ENCODE measurements around the gene MAP7. TPM values are rescaled to one million over a fixed set of nuclear protein-coding genes. Genes with fewer than 3 reads are reported as not detected.
A peak's percentile ranks its signal among the peaks of the same experiment; 100 is the strongest.
"Not testable (repeated sequence)": the region's sequence is repeated elsewhere in the genome, so short reads cannot be mapped to it uniquely, and the experiment has no call there.

The MAP7 gene
- polyA plus RNA-seq, 10 donors = 0.30 to 2.7 (median 0.43) TPM

DNA sequence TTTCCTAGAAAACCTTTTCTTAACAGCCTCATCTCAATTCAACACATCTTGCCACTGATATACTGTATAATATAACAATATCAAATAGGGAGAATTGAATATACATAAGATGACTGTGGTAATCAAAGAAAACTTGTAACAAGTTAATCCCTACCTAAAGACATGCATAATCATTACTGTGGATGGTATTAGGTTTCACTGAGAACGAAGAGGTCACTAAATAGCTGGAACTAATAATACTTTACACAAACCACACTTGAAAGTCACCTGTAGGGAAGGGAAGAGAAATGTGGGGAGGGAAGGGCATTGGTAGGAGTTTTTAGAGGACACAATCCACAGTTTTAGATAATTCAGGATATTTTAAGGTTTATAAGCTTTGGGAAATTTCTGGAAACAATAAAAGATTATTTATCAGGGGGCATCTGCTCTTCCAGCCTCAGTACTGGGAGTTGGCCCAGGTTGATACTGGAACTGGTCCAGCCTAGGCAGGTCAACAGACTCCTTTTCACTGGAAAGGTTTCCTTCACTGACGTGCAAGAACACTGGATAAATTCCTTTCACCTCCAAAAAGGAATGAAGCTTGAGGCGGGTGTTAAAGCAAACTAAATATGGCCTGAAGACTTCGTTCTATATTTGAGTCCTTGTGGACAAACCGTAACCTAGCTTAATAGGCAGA, 44.0 kb downstream of the MAP7 start:
- no peak for DNase-seq

DNA sequence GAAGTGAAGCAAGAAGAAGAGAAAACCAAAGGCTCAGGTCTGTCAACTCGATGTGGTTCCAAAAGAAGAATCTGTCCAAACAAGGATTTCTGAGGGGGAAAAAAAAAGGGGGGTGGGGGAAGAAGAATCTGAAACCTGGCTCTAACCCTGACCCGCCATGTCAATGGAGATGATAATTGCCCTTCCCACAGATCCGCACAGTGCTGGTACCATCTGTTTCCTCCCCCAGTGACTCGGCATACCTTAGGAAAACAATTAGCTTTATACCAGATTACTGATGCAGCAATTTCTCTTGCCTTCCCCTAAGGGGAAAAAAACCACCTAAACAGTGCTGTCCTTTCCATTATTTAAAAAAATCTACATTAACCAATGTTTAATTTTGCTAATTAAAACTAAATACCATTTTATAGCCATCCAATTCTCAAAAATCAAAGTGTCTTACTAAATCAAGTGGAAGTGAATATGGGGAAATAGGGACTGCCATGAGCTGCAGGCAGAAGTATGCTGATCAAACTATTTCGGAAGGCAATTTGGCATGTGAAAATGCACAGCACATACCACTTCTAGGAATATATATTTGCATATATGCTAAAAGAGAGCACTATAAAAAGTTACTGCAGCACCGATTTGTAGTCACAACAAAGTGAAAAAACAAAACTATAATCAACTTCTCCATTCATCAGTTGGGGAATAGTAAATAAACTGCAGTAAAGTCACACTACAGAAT, 46.8 kb downstream of the MAP7 start:
- no peak for DNase-seq

DNA sequence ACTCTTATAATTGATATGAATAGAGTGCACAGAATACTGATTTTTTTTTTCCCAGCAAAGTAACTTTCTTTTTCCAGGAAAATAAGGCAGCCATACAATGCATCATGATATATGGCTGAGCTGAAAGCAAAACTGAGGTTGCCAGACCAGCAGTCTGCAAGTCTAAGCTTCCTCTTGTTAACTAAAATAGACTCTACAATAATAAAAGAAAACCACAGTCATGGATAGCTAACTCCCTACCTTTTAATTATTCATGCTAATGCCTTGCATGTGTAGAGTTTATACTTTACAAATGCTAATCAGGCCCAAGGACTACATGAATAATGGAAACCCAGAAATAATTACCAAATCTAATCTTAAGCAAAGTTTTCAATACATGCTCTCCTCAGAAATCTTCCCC, 47.4 kb downstream of the MAP7 start:
- DNase-seq = no peak

DNA sequence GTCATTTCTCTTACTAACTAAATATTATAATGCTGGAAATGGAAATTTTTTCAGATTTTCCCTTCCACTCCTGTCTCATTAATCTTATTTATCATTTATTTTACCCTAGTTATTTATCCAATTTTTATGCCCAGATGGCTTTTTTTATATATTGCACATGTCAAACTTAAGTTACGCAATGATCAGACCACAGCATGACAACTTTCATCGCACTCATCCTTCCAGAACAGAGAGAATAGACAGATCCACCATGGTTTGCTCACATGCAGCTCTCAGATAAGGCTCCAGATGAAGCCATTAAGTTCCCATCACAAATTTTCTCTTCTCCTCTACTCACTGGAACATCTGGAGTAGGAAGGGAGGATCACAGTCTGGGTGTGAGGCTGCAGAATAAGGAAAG, 48.7 kb downstream of the MAP7 start:
- no peak for DNase-seq

DNA sequence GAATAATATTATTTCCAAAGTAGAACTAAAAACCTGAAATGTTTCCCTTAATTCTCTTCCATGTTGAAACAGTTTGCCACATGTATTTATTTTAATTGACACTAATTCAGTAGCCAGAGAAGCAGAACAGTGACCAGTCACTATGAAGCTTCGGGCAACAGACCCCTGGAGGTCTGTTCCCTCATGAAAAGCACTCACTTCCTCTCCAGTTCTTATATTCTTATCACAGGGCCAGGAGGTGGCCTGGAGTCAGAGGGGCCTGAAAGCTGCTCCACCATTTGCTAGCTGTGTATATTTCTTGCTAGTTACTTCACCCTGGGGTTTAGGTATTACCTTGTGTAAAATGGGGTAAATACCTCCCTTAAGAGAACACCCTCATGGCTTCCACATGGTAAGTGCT, 49.1 kb downstream of the MAP7 start:
- no peak for DNase-seq

DNA sequence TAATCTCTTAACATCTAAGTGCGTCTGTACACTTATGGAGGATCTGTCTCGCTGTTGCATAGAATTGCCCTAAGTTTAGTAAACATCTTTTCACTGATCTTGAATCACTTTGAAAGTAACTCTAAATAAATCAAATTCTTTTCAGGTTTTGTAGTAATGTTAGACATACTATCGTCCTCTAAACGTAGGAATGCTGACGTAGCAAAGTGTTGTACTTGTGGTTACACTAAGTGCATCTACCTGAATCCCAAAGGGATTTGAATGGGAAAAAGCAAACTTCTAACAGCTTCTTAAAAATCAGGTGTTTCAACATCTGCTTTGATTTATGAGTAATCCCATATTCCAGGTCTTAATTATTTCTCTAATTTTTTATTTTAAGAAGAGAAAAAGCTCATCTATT, 49.8 kb downstream of the MAP7 start:
- DNase-seq = no peak

DNA sequence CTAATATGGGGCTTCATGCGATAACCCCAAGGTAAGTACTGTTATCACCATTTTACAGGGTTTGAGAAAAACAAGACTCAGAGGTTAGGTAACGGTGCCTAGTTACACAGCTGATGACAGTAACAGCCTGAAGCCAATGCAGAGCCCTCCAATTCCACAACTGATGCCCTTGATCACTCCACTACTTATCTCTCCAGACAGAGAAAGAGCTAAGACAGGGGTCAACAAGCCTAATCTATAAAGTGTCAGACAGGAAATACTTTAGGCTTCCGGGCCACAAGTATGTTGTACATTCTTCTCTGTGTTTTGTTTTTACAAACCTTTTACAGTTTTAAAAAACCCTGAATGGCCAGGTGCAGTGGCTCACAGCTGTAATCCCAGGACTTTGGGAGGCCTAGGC, 50.9 kb downstream of the MAP7 start:
- DNase-seq = no peak

DNA sequence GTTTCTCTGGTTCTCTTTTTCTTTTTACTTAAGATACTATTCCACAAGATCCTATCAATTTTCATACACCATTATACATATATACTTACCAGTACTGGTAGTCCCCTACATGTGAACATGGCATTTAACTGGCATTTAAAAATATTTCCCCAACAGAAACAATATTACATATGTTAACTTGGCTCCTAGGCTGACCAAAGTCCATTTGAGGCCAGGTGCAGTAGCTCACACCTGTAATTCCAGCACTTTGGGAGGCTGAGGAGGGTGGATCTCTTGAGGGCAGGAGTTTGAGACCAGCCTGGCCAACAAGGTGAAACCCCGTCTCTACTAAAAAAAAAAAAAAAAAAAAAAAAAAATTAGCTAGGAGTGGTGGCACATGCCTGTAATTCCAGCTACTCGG, 53.8 kb downstream of the MAP7 start:
- DNase-seq = not testable (repeated sequence)

DNA sequence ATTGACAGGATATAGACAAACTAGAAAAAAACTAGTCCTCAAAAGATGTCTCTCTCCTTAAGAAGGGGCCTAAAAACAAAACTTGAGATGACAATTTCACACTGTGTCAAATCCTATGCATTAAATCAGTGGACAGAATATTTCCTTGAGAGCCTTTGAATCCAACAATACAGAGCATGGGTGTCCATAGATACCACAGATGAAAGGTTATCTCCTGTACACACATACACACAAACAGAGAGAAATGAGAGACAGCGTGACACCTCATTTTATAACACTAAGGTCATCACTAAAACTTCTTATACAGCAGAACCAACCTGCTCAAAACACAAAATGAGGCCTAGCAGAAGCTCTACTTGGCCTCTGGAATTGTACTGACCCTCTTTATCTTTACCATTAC, 55.5 kb downstream of the MAP7 start:
- no peak for DNase-seq

DNA sequence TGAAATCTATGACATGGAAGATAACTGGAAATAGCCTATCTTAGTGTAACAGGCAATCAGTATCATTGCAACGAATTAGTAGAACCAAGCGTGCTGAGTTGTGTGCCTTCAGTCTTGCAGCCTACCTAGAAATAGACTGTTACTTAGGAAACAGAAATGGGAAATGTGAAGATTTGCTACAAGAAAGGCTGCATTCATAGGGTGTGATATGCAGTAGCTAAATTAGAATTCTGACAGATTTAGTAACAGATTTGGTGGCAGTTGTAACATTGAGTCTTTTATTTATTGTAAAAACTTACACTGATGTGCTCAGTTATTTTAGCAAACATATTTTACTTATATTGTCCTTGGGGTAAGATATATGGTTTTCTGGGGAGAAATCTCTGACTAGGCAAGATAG, 56.2 kb downstream of the MAP7 start:
- DNase-seq = no peak

DNA sequence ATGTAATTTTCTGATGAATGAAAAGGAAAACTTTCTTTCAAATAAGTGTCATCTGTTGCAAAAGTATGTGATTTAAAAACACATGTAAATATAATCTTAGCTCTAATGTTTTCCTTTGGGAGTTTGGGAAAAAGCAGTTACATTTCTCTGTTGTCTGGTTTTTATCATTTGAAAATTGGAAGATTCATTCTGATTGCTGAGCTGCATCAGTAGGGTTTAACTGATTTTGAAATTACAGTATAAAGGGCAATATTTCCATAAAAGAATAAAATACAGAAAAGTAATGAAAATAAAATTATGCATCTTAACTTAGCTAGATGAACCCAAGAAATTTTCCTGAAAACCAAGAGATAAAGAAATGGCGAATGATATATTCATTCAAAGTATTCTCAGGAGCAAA, 57.8 kb downstream of the MAP7 start:
- no peak for DNase-seq

DNA sequence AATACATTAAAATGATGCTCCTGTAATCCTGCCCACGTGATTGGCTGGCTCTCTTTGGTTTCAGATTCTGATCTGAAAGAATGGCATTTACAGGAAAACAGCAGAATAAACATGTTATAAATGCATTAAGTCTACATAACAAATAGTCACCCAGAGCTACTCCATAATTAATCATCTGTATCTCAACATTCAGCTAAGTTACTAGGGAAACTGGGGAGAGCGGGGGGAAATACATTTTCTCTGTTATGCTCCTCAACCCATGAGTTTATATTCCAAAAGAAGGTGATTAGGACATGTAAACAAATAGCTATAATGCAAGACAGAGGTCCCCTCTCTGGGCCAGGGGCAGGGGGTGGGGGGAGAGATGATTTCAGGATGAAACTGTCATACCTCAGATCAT, 58.5 kb downstream of the MAP7 start:
- DNase-seq = no peak

DNA sequence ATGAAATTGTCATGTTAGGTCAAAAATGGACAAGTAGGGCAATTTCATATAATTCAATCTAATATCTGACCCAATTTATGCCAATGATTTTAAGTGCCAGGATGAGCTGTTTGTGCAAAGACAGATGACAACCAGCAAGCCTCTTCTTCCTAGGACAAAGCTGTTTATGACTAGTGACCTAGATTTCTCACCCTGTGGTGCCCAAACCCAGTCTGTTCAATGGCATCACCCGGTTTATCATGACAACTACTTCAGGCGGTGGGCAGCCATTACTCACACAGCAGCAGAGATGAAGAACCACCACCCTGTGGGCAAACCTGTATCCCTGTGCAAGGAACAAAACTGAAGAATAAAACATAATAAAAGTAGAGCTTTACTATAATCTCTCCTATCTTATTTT, 59.0 kb downstream of the MAP7 start:
- no peak for DNase-seq

DNA sequence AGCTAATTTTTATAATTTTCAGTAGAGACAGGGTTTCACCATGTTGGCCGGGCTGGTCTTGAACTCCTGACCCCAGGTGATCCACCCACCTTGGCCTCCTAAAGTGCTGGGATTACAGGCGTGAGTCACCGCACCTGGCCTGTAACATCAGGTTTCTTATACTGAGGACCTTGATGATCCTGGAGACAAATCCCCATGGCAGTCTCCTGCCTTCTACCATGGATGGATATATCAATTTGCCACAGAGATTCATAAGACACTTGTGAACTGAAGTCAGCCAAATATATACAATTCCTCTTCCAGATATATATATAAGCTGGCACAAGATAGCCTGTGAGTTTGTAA, 60.6 kb downstream of the MAP7 start:
- DNase-seq = not testable (repeated sequence)

DNA sequence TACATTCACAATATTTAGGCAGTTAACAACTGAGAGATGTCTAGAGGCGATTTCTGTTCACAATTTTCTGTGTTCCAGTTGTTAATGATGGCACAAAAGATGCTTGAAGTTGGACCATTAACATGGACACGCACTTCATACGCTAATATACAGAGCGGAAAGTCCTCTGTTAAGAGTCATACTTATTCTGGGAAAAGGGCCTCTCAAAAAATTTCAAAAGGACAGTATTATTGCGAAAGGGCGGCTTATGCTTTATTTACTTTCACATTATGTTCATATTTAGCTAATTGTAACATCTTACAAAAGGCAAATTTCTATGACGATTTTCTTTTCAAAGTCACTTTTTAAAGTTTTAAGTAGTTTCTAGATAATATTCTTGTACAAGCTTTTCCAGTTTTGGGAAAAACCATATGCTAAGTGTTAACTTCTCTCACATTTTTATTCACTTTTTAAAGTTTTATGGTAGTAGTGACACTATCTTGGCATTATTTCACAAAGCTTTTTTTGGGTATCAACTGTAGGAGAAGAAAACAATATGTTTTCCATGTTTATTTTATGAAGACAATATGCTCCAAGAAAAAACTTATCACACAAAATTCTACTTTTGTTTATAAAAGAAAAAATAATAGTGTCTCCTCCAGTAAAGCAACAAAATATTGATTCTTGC, 62.3 kb downstream of the MAP7 start:
- no peak for DNase-seq

DNA sequence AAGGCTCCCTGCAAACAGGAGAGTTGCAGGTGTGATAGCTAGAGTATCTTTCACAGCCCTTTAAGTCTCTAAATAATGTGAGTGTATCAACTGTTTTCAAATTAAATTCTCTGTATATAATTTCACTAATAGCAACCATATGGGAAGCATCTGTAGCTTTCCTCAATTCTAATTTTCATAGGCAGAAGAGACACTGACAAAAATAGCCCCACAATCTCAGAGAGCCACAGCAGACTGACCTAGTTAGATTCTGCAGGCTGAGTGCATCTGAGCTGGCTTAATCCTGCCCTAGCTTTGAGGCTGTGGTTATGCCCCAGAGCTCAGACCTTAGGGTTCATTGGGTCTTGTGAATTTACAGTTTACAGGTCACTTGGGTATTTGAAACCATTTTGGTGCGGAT, 63.9 kb downstream of the MAP7 start:
- peak in 1 of 3 donors; percentile 5 for DNase-seq

DNA sequence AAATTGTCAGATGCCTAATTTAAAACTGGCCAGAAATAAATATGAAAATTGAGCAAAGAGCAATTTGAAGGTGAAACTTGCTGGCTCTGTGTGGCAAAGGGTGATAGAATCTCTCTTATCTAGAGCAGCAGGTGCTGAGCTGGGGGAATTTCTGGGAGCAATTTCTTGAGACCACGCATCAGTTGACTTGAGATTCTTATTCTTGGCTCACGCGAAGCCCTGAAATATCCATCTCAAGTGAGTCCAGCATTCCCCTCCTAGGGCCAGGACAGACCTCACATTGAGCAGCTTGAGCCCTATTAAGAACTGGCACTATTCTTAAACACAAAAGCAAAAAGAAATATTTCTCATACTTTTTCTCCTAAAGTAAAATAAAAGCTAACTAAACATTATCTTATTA, 66.3 kb downstream of the MAP7 start:
- DNase-seq = no peak

DNA sequence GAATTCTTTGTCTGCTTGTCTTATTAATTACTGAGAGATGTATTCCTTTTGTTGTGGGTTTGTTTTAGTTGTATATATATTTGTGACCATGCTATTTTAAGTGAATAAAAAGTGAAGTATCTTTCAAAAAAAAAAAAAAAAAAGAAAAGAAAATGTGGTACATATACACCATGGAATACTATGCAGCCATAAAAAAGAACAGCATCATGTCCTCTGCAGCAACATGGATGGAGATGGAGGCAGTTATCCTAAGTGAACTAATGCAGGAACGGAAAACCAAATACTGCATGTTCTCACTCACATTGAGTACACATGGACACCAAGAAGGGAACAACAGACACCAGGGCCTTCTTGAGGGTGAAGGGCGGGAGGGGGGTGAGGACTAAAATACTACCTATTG, 67.2 kb downstream of the MAP7 start:
- DNase-seq = not testable (repeated sequence)

DNA sequence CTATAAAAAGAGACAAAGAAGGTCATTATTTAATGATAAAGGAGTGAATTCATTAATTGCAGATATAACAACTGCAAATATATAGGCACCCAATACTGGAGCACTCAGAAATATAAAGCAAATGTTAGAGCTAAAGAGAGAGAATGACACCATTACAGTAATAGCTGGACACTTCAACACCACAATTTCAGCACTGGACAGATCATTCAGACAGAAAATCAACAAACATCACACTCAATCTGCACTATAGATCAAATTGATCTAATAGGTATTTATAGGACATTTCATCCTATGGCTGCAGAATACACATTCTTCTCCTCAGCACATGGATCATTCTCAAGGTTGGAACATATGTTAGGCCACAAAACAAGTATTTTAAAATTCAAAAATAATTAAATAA, 72.7 kb downstream of the MAP7 start:
- no peak for DNase-seq

DNA sequence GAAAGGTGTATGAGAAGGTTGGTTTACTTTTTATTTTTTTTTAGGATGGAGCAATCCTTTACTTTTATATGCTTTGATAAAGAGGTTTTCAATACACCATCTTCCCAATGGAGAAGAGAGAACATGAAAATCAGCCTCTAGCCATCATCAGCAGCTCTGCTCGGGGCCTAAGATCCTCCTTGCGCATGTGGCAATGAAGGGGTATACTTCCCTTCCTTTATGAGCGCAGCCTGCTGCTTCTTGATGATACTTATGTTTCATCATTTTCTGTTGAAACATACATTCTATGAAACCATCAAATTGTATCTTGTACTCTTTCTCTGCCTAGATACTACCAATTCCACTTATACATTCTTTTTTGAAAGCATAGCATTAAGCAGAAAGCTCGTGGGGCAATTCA, 74.5 kb downstream of the MAP7 start:
- DNase-seq = no peak

DNA sequence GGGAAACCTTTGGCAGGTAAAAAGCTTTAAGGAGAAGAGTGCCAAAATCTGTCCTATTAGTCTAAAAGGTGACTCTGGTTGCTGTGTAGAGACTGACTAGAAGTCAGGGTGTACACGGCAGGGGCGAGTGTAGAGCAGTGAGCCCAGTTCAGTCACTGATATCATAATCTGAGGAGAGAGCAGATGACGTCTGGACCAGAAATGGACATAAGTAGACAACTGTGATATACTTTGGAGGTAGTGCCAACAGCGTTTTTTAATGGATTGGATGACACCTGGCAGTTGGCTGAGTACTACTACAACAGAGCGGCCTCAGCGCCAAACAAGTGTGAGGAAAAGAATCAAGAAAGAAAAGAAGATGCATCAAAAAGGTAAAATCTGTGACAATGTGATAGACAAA, 76.0 kb downstream of the MAP7 start:
- DNase-seq = no peak

DNA sequence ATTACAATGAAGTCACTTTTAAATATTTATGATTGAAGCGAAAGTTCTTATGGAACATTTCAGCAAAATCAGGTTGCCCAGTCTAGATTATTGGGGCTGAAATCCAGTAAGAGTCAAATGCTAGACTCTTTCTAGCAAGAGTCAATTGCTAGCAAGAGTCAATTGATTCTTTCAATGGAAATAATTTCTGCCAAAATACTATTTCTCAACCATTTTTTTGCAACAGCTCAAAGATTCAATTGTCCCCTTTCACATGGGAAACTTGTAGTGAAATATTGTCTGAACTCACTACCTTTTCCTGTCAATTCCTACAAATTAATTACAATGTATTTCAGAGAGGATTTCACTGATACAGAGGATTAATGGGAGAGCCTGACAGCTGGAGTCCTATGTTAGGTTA, 78.3 kb downstream of the MAP7 start:
- DNase-seq = no peak

DNA sequence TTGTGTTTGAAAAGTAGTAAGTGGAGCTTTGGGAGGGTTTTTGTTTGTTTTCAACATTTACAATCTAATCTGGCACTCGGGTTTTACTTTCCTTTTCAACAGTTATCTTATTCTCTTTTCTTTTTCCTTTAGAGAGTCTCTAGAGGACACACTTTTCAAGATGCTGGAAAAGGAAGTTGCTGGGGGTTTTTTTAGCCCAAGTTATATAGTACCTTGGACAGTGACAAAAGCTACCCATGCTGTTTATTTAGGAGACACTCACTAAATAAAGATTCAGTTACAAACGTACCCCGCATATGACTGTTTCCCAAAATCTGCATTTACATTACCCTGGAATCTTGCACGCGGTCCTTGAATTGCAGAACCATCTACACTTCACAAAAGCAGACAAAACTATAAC, 78.8 kb downstream of the MAP7 start:
- DNase-seq = no peak

DNA sequence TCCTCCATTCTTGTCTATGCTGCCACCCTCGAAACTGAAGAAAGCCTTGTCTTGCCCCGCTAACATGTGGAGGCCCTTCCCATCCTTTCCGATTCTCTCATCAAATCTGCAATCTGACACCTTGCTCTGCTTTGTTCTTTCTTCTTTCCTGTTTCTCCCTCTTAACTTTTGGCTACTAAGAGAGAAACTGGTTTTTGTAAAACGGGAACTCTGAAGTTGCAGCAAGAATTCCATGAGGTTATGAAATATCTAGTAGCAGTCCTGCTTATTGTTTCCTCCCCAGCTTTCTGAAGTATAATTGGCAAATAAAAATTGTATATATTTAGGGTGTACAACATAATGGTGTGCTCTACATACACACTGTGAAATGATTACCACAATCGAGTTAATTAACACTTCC, 80.2 kb downstream of the MAP7 start:
- DNase-seq = no peak
